Stimulated activated memory B cell treated with anti-CD40 and anti-IgM and Interleukin-4, amounts not matched to agents 10 μg/mL and 1 μg/mL and 100 μg/mL, for 72 hours (primary cell): Measurements from ENCODE around the gene PPP1R1B.
A peak's percentile ranks its signal among the peaks of the same experiment; 100 is the strongest.

Source experiments
- ATAC-seq: fragments of 150-1000 bp; cut with Tn5 transposase; 2 replicates; pipeline ENCODE4 v1.10.0; 2021
- H3K27ac Mint-ChIP-seq: one replicate; pipeline ENCODE4 v1.8.0; 2022; ENCODE audit warnings: mild to moderate bottlenecking, mixed read lengths
- H3K27me3 Mint-ChIP-seq: one replicate; pipeline ENCODE4 v1.8.0; 2022; ENCODE audit warnings: mixed read lengths
- H3K36me3 Mint-ChIP-seq: one replicate; pipeline ENCODE4 v1.8.0; 2022; ENCODE audit warnings: mixed read lengths
- H3K4me1 Mint-ChIP-seq: one replicate; pipeline ENCODE4 v1.8.0; 2022; ENCODE audit warnings: mixed read lengths
- H3K4me3 Mint-ChIP-seq: one replicate; pipeline ENCODE4 v1.8.0; 2022; ENCODE audit warnings: mild to moderate bottlenecking, moderate library complexity, mixed read lengths
- H3K9me3 Mint-ChIP-seq: one replicate; pipeline ENCODE4 v1.8.0; 2022; ENCODE audit warnings: mixed read lengths

PPP1R1B gene

DNA sequence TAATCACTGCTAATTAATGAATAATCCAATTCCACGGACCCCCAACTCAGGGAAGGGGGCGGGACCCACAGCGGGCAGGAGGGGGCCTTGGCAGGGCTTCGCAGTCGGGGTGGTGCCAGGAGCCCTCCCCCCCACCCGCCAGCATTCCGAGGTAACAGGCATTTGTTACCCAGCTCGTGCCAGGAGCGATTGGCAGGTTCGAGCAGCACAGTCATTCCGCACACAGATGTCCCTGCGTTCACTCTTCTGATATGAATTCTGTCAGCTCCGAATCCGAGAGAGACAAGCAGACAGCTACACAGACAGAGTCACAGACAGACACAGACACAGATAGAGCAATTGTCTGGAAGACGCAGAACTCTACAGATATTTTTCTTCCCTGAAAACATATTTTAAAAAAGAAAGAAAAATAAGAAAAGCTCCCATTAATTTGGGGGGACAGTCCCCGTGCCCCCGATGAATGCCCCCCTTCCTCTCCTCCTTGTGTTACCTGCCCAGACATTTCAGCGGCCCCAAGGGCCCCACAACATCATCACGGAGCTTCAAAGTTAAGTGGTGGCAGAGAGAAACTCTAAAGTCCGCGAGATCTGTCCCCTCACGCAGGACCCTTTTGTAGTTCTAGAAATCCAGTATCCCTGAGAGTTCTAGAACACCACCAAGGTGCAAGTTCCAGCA, 29.2 kb upstream of the PPP1R1B start:
- no peak for ATAC-seq
- peaks cover 3% of the 10 kb centered on the region for H3K9me3 Mint-ChIP-seq
- H3K27me3 Mint-ChIP-seq = peaks cover 89% of the 10 kb centered on the region
- H3K36me3 Mint-ChIP-seq = no peaks in the 10 kb centered on the region
- H3K27ac Mint-ChIP-seq = no peak overlapping the region
- peaks cover 43% of the 10 kb centered on the region for H3K4me1 Mint-ChIP-seq
- no peak overlapping the region for H3K4me3 Mint-ChIP-seq

DNA sequence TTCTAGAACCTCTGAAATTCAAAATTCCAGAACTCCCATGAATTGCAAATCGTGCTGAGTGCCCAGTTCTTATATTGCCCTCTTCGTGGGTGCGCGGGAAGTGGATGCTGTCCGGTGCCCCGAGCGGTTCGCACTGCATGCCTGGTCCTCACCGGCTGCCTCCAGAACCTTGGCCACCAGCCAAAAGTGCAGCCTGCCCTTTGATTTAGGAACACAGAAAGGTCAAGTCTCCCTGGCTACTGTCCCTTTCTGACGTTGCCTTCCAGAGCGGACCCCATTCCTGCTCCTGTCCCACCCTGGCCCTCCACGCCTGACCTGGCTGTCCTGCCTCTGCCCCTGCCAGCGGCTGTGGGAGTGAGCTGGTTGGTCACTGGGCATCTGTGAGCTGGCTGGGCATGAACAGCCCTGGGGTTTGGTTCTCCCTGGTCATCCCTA, 28.7 kb upstream of the PPP1R1B start:
- no peak for ATAC-seq
- H3K4me1 Mint-ChIP-seq = peaks cover 43% of the 10 kb centered on the region
- peaks cover 2% of the 10 kb centered on the region for H3K9me3 Mint-ChIP-seq
- H3K27ac Mint-ChIP-seq = no peak overlapping the region
- H3K36me3 Mint-ChIP-seq = no peaks in the 10 kb centered on the region
- no peak overlapping the region for H3K4me3 Mint-ChIP-seq
- H3K27me3 Mint-ChIP-seq = peaks cover 89% of the 10 kb centered on the region

DNA sequence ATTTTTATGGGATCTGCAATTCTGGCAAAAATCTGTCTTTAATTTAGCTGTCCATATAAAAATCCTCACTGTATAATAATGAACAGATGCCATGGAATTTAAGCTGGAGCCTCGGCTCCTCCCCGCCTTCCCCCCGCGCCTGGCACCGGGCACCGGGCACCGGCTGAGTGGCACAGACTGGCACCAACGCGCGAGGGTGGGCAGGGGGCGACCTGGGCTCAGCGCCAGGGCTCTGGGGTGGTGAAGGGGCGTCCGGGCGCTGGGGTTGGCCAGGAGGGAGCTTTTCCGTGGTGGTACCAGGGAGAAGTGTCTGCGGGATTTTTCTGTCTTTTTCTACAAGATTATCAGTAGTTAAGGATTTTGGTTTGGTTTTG, 28.1 kb upstream of the PPP1R1B start:
- H3K27ac Mint-ChIP-seq = no peak overlapping the region
- H3K4me1 Mint-ChIP-seq = peaks cover 43% of the 10 kb centered on the region
- no peak for ATAC-seq

DNA sequence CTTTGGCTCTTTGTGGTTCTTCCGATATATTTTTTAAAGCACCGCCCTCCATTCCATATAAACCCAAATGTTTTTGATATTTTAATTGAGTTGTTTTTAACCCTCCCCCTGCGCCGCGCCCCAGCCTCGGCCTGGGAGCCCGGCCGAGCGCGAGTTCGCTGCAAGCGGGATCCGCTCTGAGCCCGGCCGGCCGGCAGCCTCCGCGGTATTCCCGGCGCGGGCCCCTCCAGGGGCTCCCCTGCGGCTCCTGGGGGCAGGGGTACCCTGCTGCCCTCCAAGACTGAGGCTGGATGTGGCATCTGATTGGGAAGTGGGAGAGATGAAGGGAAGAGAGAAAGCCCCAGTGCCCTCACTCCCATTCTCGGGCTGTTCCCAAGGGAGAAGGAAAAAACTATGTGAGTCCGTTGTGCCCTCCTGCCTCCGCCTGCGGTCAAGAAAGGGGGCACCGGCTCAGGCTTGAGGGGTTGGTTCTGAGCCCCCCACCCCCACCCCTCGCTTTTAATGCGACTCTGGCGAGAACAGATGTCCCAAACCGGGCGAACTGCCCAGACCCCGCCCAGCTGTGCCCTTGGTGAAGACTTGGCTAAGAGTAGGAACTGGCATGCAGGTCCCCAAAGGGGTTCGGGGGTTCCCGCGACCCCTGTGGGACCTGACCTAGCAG, 27.6 kb upstream of the PPP1R1B start:
- Mint-ChIP-seq H3K4me1 (peaks cover 43% of the 10 kb centered on the region), H3K4me3 (peak overlapping the region; percentile 27)

More for the DNA sequence above, 28.1 kb upstream of the PPP1R1B start:
- H3K4me3 Mint-ChIP-seq = peak overlapping the region; percentile 27
- H3K27me3 Mint-ChIP-seq = peaks cover 89% of the 10 kb centered on the region
- no peaks in the 10 kb centered on the region for H3K36me3 Mint-ChIP-seq
- H3K9me3 Mint-ChIP-seq = no peaks in the 10 kb centered on the region

DNA sequence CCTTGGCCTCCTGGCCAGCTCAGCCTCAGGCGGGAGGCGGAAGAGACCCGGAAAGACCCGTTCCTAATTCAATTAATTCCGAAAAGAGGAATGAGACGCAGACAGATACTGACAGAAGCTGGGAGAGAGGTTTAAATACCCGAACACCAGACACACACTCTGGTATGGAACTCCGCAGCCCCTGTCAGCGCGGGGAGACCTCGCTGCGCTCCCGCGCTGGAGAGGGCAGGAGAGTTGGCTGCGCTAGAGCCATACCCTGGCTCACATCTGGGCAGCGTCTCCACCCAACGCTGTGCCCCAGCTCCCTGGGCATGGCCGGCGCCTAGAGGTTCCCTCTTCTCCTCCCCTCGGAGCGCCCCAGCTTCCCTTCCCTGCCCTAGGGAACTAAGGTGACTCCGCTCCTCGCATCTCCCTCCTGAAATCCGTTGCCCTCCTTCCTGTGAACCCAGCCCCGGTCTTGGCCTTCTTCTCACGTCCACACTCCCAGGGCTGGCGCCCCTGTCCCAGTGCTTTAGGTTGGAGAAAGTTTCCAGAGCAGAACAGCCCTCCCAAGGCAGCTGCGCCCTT, 27.0 kb upstream of the PPP1R1B start:
- ATAC-seq = no peak
- peaks cover 94% of the 10 kb centered on the region for H3K27me3 Mint-ChIP-seq
- H3K4me3 Mint-ChIP-seq = peak overlapping the region; percentile 22
- peaks cover 45% of the 10 kb centered on the region for H3K4me1 Mint-ChIP-seq
- H3K36me3 Mint-ChIP-seq = no peaks in the 10 kb centered on the region
- no peak overlapping the region for H3K27ac Mint-ChIP-seq
- no peaks in the 10 kb centered on the region for H3K9me3 Mint-ChIP-seq

More for the DNA sequence above, 27.6 kb upstream of the PPP1R1B start:
- Mint-ChIP-seq H3K27me3 (peaks cover 92% of the 10 kb centered on the region), H3K27ac (no peak overlapping the region), H3K9me3 (no peaks in the 10 kb centered on the region), H3K36me3 (no peaks in the 10 kb centered on the region)
- ATAC-seq = no peak

DNA sequence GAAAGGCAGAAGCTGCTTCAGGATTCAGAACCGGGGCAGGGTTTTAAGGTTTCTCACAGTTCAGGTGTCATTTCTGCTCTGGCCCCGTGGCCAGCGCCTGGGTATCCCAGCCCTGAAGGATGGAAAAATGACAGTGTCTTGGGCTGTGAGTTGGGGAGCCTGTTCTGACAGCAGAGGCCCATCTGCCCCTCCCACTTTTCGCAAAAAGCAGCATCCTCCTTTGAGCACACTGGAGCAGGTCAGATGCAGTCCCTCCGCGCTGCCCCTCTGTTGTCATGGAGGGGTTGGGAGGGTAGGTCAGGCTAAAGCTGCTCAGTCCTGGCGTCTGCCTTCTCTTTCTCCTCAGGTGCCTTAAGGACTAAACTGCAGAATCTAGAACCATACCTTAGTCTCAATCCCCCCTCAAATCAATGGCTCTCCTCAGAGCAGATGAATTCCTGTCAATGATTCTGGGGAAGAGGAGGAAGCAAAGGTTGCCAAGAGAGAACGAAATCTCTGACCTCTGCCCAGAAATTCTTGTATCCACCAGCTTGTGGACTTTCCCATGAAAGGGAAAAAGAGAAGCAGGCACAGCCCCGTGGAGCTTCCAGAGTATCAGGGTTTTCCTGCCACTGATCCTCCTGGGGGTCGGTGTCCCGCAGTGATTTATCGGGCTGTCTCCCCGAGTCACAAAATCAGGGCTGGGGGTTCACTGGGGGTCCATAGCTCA, 26.3 kb upstream of the PPP1R1B start:
- H3K27me3 Mint-ChIP-seq = peaks cover 94% of the 10 kb centered on the region
- H3K4me1 Mint-ChIP-seq = peaks cover 52% of the 10 kb centered on the region
- ATAC-seq = no peak
- no peak overlapping the region for H3K4me3 Mint-ChIP-seq
- no peak overlapping the region for H3K27ac Mint-ChIP-seq
- H3K9me3 Mint-ChIP-seq = no peaks in the 10 kb centered on the region
- H3K36me3 Mint-ChIP-seq = no peaks in the 10 kb centered on the region

DNA sequence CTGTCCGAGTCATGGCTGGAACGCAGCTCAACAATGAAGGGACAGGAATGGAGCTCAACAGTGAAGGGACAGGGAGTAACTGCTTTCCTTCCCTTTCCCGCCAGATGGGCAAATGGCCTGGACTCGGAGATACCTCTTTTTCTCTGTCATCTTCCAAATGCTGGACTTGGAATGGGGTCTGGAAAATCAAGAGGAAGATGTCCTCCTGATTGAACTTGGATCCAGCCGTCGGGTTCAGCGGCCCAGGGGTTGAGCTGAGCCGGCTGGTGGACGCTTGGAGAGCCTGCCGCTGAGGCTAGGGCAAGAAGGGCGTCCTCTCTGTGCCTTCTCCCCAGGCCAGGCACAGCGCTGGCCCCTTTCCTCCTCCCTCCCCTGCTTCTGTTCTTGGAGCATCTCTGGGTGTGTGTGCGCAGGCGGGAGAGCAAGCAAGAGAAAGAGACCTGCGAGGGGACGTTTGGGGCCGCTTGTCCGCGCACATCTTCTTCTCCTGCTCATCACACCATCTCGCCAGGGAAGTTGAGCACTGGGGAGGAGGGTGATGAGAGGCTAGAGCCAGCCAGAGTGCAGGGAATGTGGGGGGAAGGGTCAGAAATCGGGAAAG, 25.7 kb upstream of the PPP1R1B start:
- H3K27ac Mint-ChIP-seq = no peak overlapping the region
- no peaks in the 10 kb centered on the region for H3K36me3 Mint-ChIP-seq
- peaks cover 56% of the 10 kb centered on the region for H3K4me1 Mint-ChIP-seq
- peaks cover 93% of the 10 kb centered on the region for H3K27me3 Mint-ChIP-seq
- ATAC-seq = no peak
- no peak overlapping the region for H3K4me3 Mint-ChIP-seq
- H3K9me3 Mint-ChIP-seq = no peaks in the 10 kb centered on the region

DNA sequence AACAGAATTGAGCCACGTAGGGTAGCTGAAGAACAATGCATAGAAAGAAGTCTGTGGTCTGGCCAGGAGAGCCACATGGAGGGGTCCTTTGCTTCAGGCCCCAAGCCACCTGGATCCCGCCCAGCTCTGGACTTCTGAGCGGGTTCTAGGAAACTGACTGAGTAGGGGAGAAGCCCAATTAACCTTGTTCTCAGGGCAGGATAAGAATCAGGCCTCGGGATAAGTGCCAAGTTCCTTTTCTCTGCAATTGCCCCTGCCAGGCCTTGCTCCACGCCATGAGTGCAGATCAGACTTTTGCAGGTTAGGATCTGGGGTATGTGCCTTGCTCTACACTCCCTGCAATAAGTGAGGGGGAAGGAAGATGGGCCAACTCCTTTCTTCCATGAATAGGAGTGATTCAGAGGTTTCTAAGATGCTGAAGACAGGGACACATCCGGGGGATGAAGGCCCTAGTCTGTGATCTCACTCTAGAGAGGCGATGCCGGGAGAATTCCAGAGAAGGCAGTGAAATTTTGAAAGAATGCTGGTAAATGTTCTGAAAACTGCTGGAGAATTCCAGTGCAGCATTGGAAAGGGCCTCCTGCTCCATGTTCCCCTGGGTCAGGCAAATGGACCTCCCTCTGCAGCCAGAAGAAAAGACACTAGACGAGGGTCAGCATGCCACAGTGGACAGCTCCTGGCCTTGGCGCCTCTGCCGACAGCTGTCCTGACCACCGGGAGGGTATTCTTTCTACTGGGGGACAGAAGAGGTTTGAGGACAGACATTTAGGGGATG, 24.8 kb upstream of the PPP1R1B start:
- no peak overlapping the region for H3K4me3 Mint-ChIP-seq

DNA sequence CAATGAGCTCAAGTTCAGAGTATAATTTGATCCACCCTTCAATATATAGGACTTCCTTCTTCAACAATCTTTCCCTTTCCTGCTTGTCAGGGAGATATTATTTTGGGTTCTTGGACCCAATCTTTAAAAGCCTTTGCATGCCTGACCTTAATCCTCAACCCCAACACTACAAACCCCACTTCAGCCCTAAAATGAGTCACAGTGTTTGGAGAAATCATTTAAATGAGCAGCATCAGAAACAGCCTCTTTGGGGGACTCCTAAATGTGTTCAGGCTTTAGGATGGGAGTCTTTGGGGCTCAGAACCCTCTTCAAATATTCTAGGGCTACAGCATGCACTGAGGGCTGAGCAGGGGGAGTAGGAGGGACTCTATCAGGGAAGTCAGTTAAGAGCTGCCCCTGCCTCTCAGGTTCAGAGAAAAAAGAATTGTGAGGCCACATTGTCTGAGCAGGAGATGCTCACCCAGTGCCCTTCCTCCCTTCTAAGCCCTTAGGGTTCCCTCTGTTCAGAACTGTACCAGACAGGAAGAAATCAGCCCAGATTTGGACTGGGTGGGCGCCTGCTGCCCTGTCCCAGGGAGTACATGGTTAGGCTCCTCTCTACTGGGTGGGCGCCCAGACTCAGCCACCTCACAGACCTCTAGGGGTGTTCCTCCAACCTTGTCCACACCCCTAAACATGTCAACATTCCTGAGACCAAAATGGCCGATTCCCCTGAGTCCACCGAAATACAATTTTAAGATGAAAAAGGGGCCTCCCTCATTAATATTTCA, 24.0 kb upstream of the PPP1R1B start:
- peaks cover 68% of the 10 kb centered on the region for H3K4me1 Mint-ChIP-seq
- H3K27me3 Mint-ChIP-seq = peaks cover 95% of the 10 kb centered on the region
- ATAC-seq = no peak
- no peak overlapping the region for H3K4me3 Mint-ChIP-seq
- H3K27ac Mint-ChIP-seq = no peak overlapping the region
- H3K36me3 Mint-ChIP-seq = no peaks in the 10 kb centered on the region
- no peaks in the 10 kb centered on the region for H3K9me3 Mint-ChIP-seq

More for the DNA sequence above, 24.8 kb upstream of the PPP1R1B start:
- peaks cover 61% of the 10 kb centered on the region for H3K4me1 Mint-ChIP-seq
- H3K27ac Mint-ChIP-seq = no peak overlapping the region
- H3K36me3 Mint-ChIP-seq = no peaks in the 10 kb centered on the region
- H3K27me3 Mint-ChIP-seq = peaks cover 93% of the 10 kb centered on the region
- ATAC-seq = no peak
- no peaks in the 10 kb centered on the region for H3K9me3 Mint-ChIP-seq

DNA sequence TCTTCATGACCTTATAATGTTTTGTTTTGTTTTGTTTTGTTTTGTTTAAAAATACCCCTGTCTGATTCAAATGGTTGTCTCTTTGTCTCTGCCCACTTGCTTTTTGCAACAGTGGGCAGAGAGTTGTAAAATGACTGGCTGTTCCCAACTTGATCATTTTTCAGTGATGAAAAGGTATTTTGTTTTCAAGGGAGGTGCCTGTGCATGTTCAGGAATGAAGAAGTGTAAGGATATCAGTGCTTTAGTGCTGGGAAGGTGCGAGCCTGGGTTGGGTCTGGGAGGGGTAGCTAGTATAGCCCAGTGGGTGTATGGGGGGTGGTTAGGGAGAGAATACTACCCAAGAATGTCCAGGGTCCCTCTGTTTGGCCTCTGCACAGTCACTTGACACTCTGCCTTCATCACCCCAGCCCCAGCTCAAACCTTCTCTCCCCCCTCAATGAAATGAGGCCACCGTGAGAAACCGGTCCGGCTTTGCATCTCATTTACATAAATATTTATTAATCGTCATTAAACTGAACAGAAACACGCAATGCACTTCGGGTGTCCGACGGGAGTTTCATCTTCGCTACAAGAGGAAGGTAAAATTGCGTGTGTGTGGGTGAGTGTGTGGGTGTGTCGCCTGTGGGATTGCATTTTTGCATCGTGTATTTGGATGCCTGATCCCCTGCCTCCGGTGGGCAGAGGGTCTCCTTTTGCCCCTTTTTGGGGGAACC, 23.3 kb upstream of the PPP1R1B start:
- Mint-ChIP-seq H3K4me1 (peaks cover 62% of the 10 kb centered on the region), H3K36me3 (no peaks in the 10 kb centered on the region), H3K4me3 (peak overlapping the region; percentile 16), H3K27me3 (peaks cover 95% of the 10 kb centered on the region), H3K9me3 (no peaks in the 10 kb centered on the region), H3K27ac (no peak overlapping the region)
- ATAC-seq = no peak

DNA sequence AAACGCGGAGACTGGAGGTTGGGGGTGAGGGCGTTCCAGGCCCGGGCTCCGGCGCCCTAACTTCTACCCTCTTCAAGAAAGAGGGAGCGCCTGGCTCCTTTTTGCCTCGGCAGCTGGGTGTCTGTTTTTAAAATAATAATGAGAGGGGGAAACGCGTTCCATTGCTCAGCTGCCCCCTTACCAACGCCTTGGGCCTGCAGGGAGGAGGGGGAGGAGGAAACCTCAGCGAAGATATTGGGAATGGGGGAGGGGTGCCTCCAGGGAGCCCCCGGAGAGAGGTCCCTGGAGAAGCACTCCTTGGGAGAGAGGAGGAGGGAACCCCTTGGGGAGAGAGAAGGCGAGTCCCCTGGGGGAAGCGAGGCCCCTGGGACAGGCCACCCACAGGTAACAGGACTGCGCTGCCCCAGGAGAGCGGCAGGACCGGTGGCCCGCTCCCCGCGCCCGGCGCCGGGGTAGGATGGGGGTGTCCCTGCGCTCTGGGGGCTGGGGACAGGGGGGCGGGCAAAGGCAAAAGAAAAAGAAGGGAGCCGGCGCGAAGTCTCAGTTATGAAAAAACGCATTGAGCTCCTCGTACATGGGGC, 21.8 kb upstream of the PPP1R1B start:
- peak overlapping the region; percentile 46 for H3K4me3 Mint-ChIP-seq
- peak; percentile 17 for ATAC-seq
- peaks cover 46% of the 10 kb centered on the region for H3K4me1 Mint-ChIP-seq
- H3K9me3 Mint-ChIP-seq = no peaks in the 10 kb centered on the region
- no peak overlapping the region for H3K27ac Mint-ChIP-seq
- H3K27me3 Mint-ChIP-seq = peaks cover 95% of the 10 kb centered on the region
- no peaks in the 10 kb centered on the region for H3K36me3 Mint-ChIP-seq

DNA sequence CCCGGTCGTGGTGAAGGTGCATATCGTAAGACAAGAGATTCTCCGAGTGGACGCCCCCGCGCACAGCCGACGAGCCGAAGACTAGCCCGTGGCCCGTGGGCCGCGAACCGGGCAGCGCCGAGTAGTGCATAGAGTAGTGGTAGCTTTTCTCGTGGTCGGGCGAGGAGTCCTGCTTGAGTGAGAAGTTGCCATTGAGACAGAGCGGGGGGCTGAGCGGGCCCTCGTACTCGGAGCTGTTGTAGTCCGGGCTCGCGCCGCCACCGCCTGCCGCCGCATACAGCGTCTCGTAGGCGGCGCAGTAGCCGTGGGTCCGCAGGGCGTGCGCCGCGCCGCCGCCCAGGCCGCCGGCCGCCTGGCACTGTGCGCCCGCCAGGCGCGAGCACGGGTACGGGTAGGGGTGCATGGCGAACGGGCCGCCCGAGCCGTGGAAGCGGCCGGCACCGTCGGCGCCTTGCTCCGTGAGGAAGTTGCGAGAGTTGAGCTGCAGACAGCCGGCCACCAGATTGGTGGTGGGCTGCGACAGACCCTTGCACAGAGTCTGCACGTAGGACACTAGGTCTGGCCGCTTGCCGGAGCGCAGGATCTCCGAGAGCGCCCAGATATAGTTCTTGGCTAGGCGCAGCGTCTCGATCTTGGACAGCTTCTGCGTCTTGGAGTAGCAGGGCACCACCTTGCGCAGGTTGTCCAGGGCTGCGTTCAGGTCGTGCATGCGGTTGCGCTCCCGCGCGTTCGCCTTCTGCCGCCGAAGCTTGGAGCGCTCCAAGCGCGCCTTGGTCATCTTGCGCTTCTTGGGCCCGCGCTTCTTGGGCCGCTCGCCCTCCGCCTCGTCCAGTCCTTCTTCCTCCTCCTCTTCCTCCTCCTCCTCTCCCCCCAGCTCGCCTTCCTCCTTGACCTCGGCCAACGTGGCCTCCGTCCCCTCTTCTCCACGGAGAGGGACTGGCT, 21.0 kb upstream of the PPP1R1B start:
- no peak overlapping the region for H3K27ac Mint-ChIP-seq
- no peaks in the 10 kb centered on the region for H3K36me3 Mint-ChIP-seq
- peak overlapping the region; percentile 48 for H3K4me3 Mint-ChIP-seq
- peaks cover 42% of the 10 kb centered on the region for H3K4me1 Mint-ChIP-seq
- peaks cover 89% of the 10 kb centered on the region for H3K27me3 Mint-ChIP-seq
- no peaks in the 10 kb centered on the region for H3K9me3 Mint-ChIP-seq
- peak; percentile 16 for ATAC-seq
